HG03108 (cell line): Measurements from ENCODE around the gene SPIRE1.
"Not testable (repeated sequence)": the region's sequence is repeated elsewhere in the genome, so short reads cannot be mapped to it uniquely, and the experiment has no call there.

ENCODE experiments used
- ATAC-seq: cut with Tn5 transposase; IDR thresholded peaks from one replicate; pipeline ENCODE4 v1.9.1; 2021; ENCODE audit warnings: moderate library complexity; ENCODE audit not compliant: unreplicated experiment

SPIRE1 gene

DNA sequence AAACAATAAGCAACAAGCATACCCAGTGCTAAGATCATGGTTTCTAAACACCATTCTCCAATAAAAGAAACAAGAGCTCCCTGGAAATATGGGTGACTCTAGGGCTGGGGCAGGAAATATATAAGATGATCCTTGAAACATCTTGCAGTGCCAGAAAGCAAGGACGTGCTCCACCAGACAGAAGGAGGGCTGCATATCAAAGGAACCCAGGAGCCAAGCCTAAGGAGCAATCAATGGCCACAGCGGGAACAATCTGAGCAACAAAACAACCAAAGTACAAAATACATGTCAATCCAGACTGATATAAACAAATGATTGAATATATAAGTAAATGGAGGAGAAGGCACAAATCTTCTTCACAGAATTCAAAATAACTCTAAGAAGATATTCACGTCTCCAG is 10.1 kb downstream of the SPIRE1 start:
- no peak for ATAC-seq

DNA sequence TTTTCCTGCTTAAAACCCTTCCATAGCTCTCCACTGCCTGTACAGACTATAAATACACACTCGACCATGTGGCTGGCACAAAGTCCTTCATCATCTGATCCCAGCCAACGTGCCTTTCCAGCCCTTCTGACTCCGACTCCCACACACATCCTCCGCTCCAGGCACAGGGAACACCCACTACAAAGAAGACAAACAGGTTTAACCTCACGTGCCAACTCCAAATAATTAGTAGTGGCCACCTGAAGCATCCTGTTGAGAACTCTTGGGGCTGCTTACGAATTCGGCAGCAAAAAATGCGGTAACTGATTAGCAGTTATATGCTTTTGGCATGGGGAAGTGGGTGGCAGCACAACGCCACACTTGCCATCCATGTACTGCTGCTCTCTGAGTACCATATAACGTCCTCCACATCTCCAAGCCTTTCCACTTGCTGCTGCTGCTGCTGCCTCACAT is 12.1 kb downstream of the SPIRE1 start:
- no peak for ATAC-seq

DNA sequence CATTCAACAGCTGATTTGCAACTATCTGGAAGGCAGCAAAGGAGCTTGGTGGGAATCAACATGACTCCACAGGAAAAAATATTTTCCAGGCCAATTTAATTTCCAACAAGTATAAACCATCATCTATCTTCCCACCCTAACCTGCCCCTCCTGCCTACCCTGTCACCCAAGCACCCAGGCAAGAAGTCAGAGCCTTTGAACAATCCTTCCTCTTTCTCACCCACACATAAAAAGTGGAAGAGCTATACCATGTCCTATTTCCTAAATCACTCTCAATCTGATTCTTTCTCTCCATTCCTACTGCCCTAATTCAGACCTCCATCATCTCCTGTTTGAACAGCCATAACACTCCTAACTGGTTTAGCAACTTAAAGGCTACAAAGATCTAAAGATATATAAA is 12.7 kb downstream of the SPIRE1 start:
- ATAC-seq: no peak

DNA sequence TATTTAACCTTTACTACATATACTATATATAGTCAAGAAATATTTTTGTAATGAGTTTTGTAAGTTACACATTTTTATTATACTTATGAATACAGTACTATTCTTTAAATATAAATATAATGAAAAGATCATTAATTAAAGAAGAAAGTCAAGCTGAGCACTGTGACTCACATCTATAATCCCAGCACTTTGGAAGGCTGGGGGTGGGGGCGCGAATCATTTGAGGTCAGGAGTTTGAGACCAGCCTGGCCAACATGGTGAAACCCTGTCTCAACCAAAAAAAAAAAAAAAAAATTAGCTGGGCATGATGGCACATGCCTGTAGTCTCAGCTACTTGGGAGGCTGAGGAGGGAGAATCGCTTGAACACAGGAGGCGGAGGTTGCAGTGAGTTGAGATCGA is 14.2 kb downstream of the SPIRE1 start:
- not testable (repeated sequence) for ATAC-seq

DNA sequence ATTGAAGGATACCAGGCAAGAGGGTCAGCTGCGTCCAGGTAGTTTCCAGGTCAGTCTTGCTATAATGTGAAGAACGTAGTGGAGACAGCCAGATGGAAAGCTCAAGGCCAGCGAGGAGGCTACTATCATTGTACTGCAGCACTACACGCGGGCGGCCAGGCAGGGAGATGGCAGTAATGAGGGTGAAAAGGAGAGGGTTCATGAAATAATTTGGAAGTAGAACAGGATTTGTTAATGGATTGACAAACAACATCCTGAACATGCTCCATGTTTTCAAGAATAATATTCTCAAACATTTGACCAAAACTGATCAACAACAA is 17.1 kb downstream of the SPIRE1 start:
- no peak for ATAC-seq

DNA sequence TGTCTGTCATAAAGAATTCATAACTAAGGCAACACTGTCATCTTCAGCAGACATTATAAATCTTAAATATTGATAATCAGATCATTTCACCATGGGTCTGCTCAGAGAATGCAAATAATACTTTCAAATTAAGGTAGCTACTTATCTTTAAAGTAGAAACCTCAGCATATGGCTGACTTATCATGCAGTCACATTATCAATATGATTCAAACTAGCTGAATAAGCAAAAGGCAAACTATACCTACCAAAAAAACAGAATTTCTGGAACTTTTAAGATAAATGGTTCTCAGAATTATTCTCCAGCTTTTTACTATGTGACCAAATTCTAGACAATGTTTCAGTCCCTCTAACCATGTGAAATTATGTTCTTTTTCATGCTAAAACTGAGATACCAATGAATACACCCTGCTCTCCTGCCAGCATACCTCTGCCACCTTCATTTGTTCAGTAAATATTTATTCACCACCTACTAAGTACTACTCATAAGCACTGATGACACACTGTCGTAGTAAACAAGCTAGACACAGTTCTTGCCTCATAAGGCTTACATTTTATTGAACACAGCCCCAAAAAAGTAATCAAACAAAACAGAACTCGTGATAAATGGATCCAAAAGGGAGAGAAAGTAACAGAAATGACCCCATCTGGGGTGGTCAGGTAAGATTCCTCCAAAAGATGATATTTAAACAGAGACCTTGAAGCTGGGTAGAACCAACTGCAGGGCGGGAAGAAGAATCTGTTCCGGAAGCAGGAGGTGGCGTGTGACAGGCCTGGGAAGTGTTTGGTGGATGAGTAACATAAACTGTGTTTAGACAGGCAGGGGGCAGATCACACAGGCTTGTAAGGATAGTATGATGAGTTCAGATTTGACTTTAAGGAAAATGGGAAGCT is 17.7 kb downstream of the SPIRE1 start:
- ATAC-seq: no peak

DNA sequence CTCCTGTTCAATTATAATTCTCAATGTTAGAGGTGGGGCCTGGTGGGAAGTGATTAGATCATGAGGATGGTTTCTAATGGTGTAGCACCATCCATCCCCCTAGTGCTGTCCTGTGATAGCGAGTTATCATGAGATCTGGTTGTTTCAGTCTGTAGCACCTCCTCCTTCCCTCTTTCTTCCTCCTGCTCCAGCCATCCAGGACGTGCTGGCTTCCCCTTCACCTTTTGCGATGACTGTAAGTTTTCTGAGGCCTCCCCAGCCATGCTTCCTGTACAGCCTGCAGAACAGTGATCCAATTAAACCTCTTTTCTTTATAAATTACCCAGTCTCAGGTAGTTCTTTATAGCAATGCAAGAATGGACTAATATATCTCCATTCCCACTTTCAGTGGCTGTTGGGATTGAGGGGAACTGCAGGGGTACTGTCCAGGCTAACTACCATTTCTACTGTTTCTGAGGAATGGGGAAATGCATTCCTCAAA is 19.2 kb downstream of the SPIRE1 start:
- ATAC-seq: no peak

DNA sequence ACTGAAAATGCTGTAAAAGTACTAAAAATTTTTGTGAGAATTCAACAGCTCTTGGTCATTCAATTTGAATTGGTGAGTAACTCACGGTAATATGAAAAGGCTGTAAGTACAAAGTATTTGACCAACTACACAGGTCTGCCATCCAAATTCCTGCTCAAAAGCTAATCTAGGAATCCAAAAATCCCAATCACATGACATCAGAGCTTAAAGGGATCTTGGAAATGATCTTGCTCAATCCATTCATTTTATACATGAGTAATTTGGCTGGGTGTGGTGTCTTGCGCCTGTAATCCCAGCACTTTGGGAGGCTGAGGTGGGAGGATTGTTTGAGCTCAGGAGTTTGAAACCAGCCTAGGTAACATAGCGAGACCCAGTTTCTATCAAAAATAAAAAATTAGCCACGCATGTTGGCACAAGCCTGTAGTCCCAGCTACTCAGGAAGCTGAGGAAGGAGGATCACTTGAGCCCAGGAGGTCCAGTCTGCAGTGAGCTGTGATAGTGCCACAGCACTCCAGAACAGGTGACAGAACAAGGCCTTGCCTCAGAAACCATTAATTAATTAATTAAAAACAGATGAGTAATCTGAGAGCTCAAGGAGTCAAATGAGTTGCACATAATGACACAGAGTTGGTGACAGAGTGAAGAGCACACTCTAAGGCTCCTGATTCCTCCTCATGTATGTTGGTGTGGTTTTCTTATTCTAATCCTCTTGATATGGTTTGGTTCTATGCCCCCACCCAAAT is 19.8 kb downstream of the SPIRE1 start:
- ATAC-seq: no peak

DNA sequence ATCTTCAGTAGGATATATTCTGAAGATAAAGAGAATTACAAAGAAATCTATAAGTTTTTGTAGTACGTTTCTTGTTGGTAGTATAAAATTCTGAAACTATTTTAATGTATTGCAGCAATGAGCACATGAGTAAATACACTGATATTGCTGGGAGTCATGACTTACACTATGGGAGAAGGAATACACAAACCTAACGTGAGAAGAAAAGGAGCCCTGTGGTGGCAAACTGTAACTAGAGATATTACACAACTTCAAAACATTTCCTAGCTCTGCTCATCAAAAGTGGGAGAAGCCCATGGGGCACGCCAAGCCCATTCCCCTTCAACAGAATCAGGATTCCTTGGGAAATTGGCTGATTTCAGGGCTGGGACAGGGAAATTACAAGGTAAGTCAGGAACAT is 20.5 kb downstream of the SPIRE1 start:
- no peak for ATAC-seq

DNA sequence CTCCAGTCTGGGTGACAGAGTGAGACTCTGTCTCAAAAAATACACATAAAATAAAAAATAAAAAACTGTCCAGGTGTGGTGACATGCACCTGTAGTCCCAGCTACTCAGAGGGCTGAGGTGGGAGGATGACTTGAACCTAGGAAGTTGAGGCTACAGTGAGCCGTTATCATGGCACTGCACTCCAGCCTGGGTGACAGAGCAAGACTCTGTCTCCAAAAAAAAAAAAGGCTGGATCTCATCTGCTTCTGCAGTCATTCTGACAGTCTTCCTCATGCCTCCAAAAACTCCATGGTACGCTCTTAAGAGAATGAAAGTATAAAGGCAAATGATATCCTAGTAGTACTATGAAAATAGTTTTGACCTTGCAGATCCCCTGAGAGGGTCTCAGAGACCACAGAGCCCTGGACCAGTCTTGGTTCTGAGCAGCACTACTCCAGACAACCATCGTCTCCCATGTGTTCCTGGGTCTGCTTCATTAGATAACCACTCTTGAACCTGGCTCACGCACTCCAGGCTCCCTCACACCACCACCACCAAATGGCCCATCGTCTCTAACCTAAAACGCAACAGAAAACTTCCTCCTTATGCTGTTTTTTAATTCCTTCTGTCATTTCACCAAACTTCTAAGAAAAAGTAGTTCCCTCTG is 26.0 kb downstream of the SPIRE1 start:
- ATAC-seq: no peak

DNA sequence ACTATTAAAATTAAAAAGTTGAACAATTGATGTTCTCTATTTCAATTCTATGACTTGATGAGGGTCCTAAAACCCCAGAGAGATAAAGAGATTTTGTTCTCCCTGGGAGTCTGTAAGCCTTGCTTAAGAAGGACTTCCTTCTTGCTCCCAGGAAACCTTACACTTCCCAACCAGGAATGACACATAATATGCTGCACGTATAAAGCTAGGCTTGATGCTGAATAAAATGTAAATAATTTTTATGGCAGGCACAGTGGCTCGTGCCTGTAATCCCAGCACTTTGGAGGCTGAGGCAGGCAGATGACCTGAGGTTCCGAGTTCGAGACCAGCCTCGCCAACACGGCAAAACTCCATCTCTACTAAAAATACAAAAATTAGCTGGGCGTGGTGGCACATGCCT is 27.8 kb downstream of the SPIRE1 start:
- ATAC-seq: no peak

DNA sequence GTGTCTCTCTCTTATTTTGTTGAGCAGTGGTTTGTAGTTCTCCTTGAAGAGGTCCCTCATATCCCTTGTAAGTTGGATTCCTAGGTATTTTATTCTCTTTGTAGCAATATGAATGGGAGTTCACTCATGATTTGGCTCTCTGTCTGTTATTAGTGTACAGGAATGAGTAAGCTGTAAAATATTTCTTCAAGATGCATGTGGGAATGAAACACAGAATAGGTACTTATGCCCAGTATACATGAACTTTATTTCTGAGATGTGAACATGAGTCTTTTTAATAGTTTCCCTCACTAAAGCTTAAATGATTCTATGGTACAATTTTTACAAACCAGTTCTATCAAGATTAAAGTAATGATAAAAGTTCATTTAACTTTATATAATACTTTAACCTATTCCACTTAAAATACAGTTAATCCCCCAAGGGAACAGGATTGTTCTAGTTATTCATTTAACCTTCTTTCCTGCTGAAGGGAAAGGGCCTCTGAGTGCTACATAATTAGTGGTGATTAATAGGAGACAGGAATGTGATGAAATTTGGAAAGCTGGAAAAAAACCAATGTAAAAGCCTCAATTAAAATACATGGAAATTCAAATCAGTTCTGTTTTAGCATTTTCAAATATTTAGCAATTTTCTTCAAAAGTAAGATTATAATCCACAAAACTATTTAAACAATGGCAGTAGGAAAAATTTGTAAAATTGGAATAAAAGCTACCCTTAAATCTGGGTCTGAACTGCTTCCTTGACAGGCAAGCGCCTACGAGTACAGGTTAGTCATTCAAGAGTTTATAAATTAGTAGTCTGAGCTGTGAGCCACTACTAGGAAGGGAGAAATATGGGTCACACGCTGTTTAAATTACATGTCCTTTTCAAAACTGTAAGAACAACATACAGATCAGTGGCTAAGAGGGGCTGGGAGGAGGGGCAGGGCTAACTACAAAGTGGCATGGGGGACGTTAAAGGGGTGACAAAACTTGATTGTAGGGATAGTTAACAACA is 28.9 kb downstream of the SPIRE1 start:
- ATAC-seq: no peak

DNA sequence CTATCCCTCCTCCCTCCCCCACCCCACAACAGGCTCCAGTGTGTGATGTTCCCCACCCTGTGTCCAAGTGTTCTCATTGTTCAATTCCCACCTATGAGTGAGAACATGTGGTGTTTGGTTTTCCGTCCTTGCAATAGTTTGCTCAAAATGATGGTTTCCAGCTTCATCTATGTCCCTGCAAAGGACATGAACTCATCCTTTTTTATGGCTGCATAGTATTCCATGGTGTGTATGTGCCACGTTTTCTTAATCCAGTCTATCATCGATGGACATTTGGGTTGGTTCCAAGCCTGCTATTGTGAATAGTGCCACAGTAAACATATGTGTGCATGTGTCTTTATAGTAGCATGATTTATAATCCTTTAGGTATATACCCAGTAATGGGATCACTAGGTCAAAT is 30.7 kb downstream of the SPIRE1 start:
- ATAC-seq: not testable (repeated sequence)

DNA sequence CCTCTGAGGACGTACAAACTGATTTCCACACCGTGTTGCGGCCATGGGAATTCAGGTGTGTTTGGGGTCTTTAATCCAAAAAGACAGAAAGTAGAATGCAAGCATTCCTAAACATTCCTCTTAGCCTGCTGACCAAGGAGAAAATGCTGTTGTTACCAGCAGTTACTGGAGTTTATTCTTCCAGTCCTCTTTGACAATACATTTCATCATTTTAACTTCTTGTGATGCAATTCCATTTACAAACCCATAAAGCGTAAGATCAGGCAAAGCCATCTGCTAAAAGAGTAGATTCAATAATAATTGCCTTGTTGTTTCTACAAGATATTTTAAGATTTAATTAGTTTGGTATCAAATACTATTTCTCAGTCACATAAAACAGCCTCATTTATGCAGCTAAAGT is 32.7 kb downstream of the SPIRE1 start:
- ATAC-seq: no peak

DNA sequence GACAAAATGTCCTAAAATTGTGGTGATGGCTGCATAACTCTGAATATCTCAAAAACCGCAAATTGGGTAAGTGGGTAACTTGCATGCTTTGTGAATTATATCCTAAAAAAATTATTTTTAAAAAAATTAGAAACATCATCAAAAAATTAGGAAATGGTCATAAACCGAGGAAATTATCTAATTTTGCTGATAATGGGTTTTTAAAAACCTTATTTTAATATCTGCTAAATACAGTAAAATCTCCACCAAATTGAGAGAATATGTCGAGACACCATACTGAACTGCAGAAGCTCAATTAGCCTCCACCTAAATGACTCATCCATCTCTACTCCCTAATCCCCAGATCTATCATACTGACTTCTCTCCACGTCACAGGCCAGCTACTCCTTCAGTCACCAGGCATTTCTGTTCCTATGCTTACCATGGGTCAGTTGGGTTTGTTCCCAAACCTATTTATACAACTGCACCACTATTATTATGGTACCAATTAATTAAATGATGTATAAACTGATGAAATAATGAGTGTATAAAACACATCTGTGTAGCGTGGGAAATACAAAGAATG is 36.1 kb downstream of the SPIRE1 start:
- no peak for ATAC-seq

DNA sequence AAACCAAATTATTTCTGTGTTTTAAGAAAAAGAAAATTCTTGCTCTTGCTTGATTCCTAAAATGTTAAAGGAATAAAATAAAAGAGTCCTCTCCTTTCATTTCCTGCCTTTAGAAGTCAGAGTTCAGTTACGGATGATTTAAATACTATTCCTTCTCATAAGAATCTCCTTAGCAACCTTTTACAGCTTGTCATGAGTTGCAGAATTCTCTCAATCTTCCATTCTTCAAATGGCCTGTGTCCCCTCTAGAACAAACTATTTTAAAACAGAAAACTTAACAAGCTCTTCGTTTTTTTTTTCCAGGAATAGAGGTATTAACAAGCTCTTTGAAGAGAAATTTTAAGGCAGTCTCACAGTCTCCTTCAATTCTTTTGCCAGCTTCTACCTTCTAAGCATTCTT is 42.2 kb downstream of the SPIRE1 start:
- no peak for ATAC-seq

DNA sequence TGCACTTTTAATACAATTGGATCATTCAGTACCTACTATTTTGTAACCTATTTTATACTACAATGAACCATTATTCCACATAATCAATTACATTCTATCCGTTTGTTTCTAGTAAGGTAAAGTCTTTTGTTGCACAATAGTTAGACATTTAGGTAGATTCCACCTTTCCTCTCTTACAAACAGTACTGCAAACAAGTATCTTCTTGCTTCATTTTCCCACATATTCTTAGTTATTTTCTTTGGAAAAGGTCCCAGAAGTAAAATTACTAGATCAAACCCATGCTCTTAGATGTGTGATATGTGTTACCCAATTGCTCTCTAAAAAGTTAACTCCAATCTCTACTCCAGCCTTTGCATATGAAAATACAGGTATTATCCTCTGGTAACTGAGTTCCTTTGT is 49.6 kb downstream of the SPIRE1 start:
- no peak for ATAC-seq

DNA sequence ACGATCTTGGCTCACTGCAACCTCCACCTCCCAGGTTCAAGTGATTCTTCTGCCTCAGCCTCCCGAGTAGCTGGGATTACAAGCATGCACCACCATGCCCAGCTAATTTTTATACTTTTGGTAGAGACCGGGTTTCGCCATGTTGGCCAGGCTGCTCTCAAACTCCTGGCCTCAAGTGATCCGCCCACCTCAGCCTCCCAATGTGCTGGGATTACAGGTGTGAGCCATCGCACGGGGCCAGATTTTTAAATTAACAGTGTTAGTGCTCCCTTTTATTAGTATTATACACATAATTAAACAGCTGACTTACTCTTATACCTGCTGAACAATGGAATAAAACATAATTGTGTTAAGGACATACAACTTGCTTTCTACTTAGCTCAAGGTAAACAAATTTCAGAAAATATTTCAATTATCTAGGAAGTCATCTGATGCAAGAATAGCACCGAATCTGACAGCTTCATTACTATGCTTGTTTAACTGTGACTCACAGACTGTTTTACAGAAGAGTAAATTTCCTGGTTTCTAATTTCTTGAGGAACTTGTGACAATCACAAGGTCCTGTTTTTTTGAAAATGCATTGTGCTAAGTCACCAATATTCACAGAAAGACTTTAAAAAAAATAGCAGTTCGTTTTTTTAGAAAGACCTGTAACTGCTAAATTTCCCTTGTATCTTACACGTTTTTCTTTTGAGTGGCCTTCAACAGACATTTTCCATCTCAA is 51.2 kb downstream of the SPIRE1 start:
- ATAC-seq: no peak

DNA sequence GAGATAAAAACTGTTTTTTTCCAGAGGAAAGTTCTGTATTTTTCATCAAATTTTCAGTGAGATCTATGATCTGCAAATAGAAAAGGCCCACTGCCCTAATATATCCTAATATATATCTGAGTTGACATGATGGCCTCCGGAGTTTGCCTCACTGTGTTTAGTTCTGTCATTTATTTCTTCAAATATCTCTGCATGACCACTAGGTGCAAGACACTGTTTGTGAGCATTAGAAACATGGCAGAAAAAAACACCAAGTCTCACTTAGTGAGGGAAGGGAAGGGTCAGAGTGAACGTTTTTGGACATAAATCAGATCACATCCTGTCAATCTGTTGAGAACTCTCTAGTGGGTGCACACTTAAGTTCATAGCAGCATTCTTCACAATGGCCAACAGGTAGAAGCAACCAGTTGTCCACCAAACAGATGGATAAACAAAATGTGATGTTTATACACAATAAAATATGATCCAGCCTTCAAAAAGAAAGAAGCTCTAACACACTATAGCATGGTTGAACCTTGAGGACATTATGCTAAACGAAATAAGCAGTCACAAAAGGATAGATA is 53.4 kb downstream of the SPIRE1 start:
- ATAC-seq: no peak
